ENCODE data around the gene INTS1. TPM values are rescaled to one million over a fixed set of nuclear protein-coding genes. Genes with fewer than 3 reads are reported as not detected.

Gene INTS1
- total and polyA plus RNA-seq, 2 experiments from 2014 or later: 35.1 to 111 TPM

DNA sequence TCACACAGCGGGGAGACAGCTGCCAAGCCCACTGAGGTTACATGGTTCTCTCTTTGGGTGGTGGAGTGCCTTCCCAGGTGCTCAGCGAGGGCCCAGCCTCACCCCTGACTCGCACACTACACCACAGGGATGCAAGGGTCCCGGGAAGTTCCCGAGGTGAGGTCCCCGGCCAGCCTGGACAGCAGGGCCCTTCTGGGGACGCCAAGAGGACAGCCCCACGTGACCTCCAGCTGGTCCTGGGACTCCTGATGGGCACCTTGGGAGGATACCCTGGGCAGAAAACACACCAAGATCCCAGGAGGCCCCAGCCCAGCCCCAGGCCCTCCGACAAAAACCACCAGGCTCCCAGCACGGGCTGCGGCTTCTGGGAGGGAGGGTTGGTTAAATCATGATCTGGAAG lies 53.2 kb downstream of the INTS1 start (continued):
- TF ChIP-seq, protein P1, sequence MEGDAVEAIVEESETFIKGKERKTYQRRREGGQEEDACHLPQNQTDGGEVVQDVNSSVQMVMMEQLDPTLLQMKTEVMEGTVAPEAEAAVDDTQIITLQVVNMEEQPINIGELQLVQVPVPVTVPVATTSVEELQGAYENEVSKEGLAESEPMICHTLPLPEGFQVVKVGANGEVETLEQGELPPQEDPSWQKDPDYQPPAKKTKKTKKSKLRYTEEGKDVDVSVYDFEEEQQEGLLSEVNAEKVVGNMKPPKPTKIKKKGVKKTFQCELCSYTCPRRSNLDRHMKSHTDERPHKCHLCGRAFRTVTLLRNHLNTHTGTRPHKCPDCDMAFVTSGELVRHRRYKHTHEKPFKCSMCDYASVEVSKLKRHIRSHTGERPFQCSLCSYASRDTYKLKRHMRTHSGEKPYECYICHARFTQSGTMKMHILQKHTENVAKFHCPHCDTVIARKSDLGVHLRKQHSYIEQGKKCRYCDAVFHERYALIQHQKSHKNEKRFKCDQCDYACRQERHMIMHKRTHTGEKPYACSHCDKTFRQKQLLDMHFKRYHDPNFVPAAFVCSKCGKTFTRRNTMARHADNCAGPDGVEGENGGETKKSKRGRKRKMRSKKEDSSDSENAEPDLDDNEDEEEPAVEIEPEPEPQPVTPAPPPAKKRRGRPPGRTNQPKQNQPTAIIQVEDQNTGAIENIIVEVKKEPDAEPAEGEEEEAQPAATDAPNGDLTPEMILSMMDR (conservative IDR thresholded peaks at IDR 0.05; ENCODE audit: low read depth in 2 of 2): no peak
- TF ChIP-seq NANOG (IDR thresholded peaks at IDR 0.05; ENCODE audit: borderline replicate concordance): no peak

DNA sequence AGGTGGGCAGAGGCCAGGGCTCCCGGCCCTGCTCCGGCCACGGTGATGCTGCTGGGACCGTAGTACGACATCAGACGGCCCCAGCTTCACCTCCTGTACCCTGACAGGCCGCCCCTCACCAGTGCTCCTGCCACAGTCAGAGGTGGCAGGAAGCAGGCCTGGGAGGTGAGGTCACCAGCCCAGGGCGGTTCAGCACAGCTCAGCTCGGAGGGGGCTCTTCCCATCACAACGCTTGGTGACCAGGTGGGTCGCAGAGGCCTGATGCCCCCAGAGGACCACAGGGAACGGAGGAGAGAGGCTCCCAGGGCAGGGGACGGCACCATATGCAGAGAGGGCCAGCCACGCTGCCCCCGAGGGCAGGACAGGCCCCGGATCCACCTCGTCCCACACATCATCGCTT lies 53.8 kb downstream of the INTS1 start:
- no peak overlapping the region for H3K4me3 ChIP-seq
- H3K9me3 Mint-ChIP-seq: no peaks in the 10 kb centered on the region; the same call in 2 of the 3 replicates
- no peak for ATAC-seq
- TF ChIP-seq, protein P2, sequence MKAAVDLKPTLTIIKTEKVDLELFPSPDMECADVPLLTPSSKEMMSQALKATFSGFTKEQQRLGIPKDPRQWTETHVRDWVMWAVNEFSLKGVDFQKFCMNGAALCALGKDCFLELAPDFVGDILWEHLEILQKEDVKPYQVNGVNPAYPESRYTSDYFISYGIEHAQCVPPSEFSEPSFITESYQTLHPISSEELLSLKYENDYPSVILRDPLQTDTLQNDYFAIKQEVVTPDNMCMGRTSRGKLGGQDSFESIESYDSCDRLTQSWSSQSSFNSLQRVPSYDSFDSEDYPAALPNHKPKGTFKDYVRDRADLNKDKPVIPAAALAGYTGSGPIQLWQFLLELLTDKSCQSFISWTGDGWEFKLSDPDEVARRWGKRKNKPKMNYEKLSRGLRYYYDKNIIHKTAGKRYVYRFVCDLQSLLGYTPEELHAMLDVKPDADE (IDR thresholded peaks at IDR 0.05): no peak
- TF ChIP-seq, protein P1 (conservative IDR thresholded peaks at IDR 0.05; ENCODE audit: low read depth in 2 of 2): no peak
- TF ChIP-seq POLR2AphosphoS5 (IDR thresholded peaks at IDR 0.05; ENCODE audit: low read depth): no peak
- TF ChIP-seq NANOG (IDR thresholded peaks at IDR 0.05; ENCODE audit: borderline replicate concordance): no peak
- no peak for TF ChIP-seq EZH2 (IDR thresholded peaks at IDR 0.05; ENCODE audit: low read depth, unreplicated experiment)
- TF ChIP-seq ZNF331 (CRISPR knock-in tag; IDR thresholded peaks at IDR 0.05; ENCODE audit: low read depth): no peak
- TF ChIP-seq STAT1 (IDR thresholded peaks at IDR 0.05; ENCODE audit: unreplicated experiment): no peak
- TF ChIP-seq, protein P3, sequence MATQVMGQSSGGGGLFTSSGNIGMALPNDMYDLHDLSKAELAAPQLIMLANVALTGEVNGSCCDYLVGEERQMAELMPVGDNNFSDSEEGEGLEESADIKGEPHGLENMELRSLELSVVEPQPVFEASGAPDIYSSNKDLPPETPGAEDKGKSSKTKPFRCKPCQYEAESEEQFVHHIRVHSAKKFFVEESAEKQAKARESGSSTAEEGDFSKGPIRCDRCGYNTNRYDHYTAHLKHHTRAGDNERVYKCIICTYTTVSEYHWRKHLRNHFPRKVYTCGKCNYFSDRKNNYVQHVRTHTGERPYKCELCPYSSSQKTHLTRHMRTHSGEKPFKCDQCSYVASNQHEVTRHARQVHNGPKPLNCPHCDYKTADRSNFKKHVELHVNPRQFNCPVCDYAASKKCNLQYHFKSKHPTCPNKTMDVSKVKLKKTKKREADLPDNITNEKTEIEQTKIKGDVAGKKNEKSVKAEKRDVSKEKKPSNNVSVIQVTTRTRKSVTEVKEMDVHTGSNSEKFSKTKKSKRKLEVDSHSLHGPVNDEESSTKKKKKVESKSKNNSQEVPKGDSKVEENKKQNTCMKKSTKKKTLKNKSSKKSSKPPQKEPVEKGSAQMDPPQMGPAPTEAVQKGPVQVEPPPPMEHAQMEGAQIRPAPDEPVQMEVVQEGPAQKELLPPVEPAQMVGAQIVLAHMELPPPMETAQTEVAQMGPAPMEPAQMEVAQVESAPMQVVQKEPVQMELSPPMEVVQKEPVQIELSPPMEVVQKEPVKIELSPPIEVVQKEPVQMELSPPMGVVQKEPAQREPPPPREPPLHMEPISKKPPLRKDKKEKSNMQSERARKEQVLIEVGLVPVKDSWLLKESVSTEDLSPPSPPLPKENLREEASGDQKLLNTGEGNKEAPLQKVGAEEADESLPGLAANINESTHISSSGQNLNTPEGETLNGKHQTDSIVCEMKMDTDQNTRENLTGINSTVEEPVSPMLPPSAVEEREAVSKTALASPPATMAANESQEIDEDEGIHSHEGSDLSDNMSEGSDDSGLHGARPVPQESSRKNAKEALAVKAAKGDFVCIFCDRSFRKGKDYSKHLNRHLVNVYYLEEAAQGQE (IDR thresholded peaks at IDR 0.05; ENCODE audit: unreplicated experiment): no peak
- no peak for TF ChIP-seq JUNB (IDR thresholded peaks at IDR 0.05; ENCODE audit: unreplicated experiment)
- no peak for TF ChIP-seq EZH2phosphoT487 (IDR thresholded peaks at IDR 0.05; ENCODE audit: unreplicated experiment)

More for the DNA sequence above, 53.8 kb downstream of the INTS1 start:
- H3K27me3 Mint-ChIP-seq (ENCODE audit: insufficient read depth, low read depth, poor library complexity): peaks cover 4% of the 10 kb centered on the region
- Histone ChIP-seq H3K4me1 (ENCODE audit: insufficient read depth) (no peaks in the 10 kb centered on the region), H2AFZ (no peak overlapping the region), H3K79me2 (replicated peaks; ENCODE audit: insufficient read depth) (no peaks in the 10 kb centered on the region), H3F3A (replicated peaks; ENCODE audit: low read depth) (no peaks in the 10 kb centered on the region), H3K36me3 (ENCODE audit: insufficient read depth) (no peaks in the 10 kb centered on the region), H3K27ac (ENCODE audit: low read depth) (no peak overlapping the region), H3K9me2 (ENCODE audit: insufficient read depth) (no peaks in the 10 kb centered on the region), H4K20me1 (replicated peaks; ENCODE audit: insufficient read depth) (no peaks in the 10 kb centered on the region), H3K4me2 (no peak overlapping the region), H3K27me3 (ENCODE audit: insufficient read depth) (no peaks in the 10 kb centered on the region)
- H3K27ac Mint-ChIP-seq: peak overlapping the region; percentile 59; the same call in 1 of the 2 replicates
- no peak for DNase-seq (ENCODE audit: low spot score)
- H3K36me3 Mint-ChIP-seq (ENCODE audit: low read depth): no peaks in the 10 kb centered on the region
- H3K4me1 Mint-ChIP-seq: peaks cover 2% of the 10 kb centered on the region; the same call in 1 of the 3 replicates
- H3K4me3 Mint-ChIP-seq: no peak overlapping the region

Data from GM23338 (cell line).